ENCODE measurements around the gene PIK3R4. TPM values are rescaled to one million over a fixed set of nuclear protein-coding genes. Genes with fewer than 3 reads are reported as not detected.
A peak's percentile ranks its signal among the peaks of the same experiment; 100 is the strongest.

Gene PIK3R4
- total RNA-seq, 4 donors from 2014 or later, result 14.0 to 25.0 (median 17.7) TPM

GRCh38 chr3:130759692-130760338 is 13.2 kb upstream of the PIK3R4 start:
- Histone ChIP-seq H3K36me3 (no peaks in the 10 kb centered on the region), H3K9me3 (no peaks in the 10 kb centered on the region), H3K4me1 (no peaks in the 10 kb centered on the region), H3K27ac (no peak overlapping the region), H3K27me3 (no peaks in the 10 kb centered on the region), H3K4me3 (no peak overlapping the region)
- ATAC-seq, result peak; percentile 93 to 94
- peak; percentile 25 to 53 for DNase-seq
- in situ Hi-C loops (cut with MboI; ENCODE audit: low sequenced_read_pairs in 4 of 4) (loop anchor here in 2 of 4 donors (5.0 to 25.0 kb wide), 2 partner anchors 127 to 137 kb away; partner anchors contain the start of gene ATP2C1 (in 1 of the 2)), intact Hi-C loops (cut with DNase I; ENCODE audit: low total_unique reads) (loop anchor here (1.0 kb wide), 1 partner anchor 133 kb away; no protein-coding TSS in a partner anchor)
- TF ChIP-seq POLR2A (IDR thresholded peaks at IDR 0.05) (no peak), CTCF (IDR thresholded peaks at IDR 0.05 in 4 of 5, conservative IDR thresholded peaks at IDR 0.05 in 1 of 5) (peak; percentile 70 to 91 (median 82))

DNA sequence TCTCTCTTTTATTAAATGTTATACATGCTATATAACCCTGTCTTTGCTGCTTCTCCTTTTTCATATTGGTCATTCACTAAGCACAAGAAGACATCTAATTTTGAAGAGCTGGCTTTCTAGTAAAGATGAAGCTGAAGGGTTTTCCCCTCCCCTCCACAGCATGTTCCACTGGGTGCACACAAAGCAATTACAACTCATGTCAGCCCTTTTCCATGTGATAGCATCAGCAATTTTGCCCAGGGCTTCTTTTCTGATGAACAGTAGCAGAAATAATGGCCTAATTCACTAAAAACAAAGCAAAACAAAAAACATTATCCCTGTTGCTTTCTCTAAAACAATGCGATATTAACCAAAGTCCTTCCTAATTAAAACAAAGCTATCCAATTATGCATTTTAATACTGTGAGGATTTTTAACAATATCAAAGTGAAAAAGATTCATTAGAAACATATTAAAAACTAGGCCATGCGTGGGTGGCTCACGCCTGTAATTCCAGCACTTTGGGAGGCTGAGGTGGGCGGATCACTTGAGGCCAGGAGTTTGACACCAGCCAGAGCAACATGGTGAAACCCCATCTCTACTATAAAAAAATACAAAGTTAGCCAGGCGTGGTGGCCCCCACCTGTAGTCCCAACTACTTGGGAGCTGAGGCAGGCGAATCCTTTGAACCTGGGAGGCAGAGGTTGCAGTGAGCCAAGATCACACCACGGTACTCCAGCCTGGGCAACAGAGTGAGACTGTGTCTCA is 12.2 kb upstream of the PIK3R4 start:
- Histone ChIP-seq H3K4me1 (no peaks in the 10 kb centered on the region), H3K36me3 (no peaks in the 10 kb centered on the region), H3K9me3 (no peaks in the 10 kb centered on the region), H3K27ac (no peak overlapping the region), H3K27me3 (no peaks in the 10 kb centered on the region), H3K4me3 (no peak overlapping the region)
- no peak for TF ChIP-seq CTCF (IDR thresholded peaks at IDR 0.05 in 4 of 5, conservative IDR thresholded peaks at IDR 0.05 in 1 of 5)
- intact Hi-C loops (cut with DNase I; ENCODE audit: low total_unique reads), result loop anchor here (1.0 kb wide), 1 partner anchor 135 kb away; no protein-coding TSS in a partner anchor
- in situ Hi-C loops (cut with MboI; ENCODE audit: low sequenced_read_pairs in 4 of 4), result loop anchor here in 1 of 4 donors (25.0 kb wide), 1 partner anchor 129 kb away; the partner anchor contains the start of gene ATP2C1
- ATAC-seq (no peak), DNase-seq (no peak)

- ATAC-seq, result no peak
- TF ChIP-seq CTCF (IDR thresholded peaks at IDR 0.05 in 4 of 5, conservative IDR thresholded peaks at IDR 0.05 in 1 of 5) (no peak), POLR2A (IDR thresholded peaks at IDR 0.05) (no peak)
- Histone ChIP-seq H3K4me3 (no peak overlapping the region), H3K4me1 (no peaks in the 10 kb centered on the region), H3K36me3 (no peaks in the 10 kb centered on the region), H3K9me3 (no peaks in the 10 kb centered on the region), H3K27ac (no peak overlapping the region), H3K27me3 (no peaks in the 10 kb centered on the region)
- intact Hi-C loops (cut with DNase I; ENCODE audit: low total_unique reads) (no loop called here), in situ Hi-C loops (cut with MboI; ENCODE audit: low sequenced_read_pairs in 4 of 4) (loop anchor here in 1 of 4 donors (25.0 kb wide), 1 partner anchor 130 kb away; the partner anchor contains the start of gene ATP2C1)
- DNase-seq, result no peak
Observed at GRCh38 chr3:130757611-130758150, 11.1 kb upstream of the PIK3R4 start.

- Histone ChIP-seq H3K4me3 (no peak overlapping the region), H3K27me3 (no peaks in the 10 kb centered on the region), H3K4me1 (no peaks in the 10 kb centered on the region), H3K27ac (no peak overlapping the region), H3K9me3 (no peaks in the 10 kb centered on the region), H3K36me3 (no peaks in the 10 kb centered on the region)
- intact Hi-C loops (cut with DNase I; ENCODE audit: low total_unique reads) (no loop called here), in situ Hi-C loops (cut with MboI; ENCODE audit: low sequenced_read_pairs in 4 of 4) (loop anchor here in 1 of 4 donors (25.0 kb wide), 1 partner anchor 132 kb away; the partner anchor contains the start of gene ATP2C1)
- ATAC-seq, result no peak
- no peak for DNase-seq
- no peak for TF ChIP-seq POLR2A (IDR thresholded peaks at IDR 0.05)
- no peak for TF ChIP-seq CTCF (IDR thresholded peaks at IDR 0.05 in 4 of 5, conservative IDR thresholded peaks at IDR 0.05 in 1 of 5)
Observed at GRCh38 chr3:130755666-130756065, 9.0 kb upstream of the PIK3R4 start.
